GM18508 (cell line): ENCODE results near the gene MAP3K4.

ENCODE experiments used
- ATAC-seq: cut with Tn5 transposase; IDR thresholded peaks from one replicate; pipeline ENCODE4 v1.9.1; 2021; ENCODE audit warnings: moderate number of reproducible peaks; ENCODE audit not compliant: insufficient read depth, unreplicated experiment

Gene MAP3K4

GRCh38 chr6:161163466-161164181 lies 172.1 kb downstream of the MAP3K4 start:
- no peak for ATAC-seq

GRCh38 chr6:161164182-161164625 lies 172.6 kb downstream of the MAP3K4 start:
- no peak for ATAC-seq

GRCh38 chr6:161166176-161166575 lies 174.6 kb downstream of the MAP3K4 start:
- ATAC-seq: no peak

- ATAC-seq: no peak
Observed at GRCh38 chr6:161166677-161167076, 175.1 kb downstream of the MAP3K4 start.
